Stimulated activated CD4-positive, alpha-beta T cell treated with anti-CD3 and anti-CD28 coated beads, Interleukin-4, amount 100 ng/mL, for 1 hour (primary cell): ENCODE measurements around the gene OTOG.

Source experiments
- DNase-seq: peaks from one replicate; pipeline ENCODE4 v3.0.0-alpha.2; 2020

The OTOG gene

DNA sequence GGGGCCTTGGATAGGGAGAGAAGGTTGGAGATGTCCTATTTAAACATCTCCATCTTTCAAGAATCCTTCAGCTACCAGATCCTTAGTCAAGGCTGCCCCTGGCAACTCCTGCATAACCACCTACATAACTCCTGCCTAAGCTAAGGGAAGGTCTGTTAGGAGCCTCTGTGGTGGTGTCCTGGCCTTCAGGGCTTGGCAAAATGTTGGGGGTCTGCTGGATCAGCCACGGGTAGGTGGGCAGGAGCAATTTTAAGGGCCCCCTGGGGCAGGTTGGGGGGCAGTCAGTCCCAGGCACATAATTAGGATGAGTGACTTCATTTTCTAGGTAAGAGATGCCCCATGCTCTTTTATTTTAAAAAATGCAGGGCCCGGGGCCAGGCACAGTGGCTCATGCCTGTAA, 28.7 kb upstream of the OTOG start:
- no peak for DNase-seq

DNA sequence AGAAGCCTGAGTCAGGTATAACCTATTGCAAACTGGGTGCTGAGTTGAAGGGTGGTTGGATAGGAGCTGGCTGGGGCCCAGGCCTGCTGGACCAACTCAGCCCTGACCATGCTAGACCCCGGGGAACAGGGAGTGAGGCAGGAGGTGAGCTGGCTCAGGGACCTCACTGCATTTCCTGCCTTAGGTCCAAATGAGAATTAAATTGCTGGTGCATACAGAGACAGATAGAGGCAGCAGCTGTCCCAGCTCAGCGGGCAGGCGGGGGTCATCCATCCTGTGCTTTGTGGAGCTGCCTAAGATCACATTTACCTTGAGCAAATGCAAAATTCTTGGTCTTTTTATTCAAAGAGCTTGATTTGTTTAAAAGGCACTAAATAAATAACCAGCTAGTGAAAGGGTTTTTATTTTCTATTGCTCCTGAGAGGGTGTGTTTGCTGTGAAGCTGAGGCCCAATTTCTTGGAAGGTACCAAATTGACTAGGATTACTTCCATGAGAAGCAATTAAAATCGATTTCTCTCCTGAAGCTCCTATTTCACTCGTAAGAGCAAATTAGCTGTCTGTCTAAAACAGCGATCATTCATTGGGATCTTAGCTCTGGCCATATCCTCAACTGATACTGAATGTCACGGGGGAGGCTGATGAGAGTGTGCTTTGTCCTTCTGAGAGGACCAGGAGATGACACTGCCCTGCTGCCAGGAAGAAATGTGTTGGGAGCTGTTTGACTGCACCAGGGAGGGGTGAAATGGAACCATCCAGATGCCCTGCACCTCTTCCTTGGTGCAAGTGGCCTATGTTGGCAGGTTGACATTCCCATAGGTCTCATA, 27.8 kb upstream of the OTOG start:
- no peak for DNase-seq

DNA sequence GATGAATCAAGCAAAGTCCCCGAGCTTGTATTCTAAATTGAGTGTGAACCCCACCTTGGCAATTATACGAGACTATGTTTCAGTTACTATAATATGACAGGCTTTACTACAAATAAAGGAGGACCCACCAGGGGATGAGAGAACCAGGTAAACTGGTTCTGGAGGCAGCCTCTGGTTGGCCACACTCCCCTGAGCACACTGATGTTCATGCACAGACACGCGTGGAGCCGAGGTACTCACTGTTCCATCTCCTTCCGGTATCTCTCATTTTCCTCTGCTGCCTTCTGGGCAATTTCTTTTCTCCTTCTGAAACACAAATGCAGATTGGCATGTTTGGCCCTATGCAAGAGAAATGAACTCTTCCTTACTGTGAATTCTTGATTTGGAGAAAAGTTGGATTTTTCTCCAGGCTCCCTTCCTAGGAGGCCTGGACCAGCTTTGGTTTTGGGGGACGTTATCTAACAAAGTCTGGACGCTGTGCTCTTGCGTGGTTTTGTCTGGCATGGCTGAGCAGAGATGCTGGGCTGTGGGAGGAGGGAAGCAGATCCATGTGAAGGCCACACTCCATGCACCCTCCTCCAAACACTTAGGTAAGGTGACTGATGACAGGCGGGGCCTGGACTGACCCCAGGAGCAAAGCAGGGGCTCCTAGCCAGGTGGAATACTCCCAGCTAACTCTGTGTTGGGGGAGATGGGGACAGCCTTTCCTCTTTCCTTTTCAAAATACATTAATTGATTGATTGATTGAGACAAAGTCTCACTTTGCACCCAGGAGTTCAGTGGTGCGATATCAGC, 25.8 kb upstream of the OTOG start:
- DNase-seq, result no peak

- no peak for DNase-seq
Observed at GRCh38 chr11:17522655-17523054, 24.4 kb upstream of the OTOG start.

GRCh38 chr11:17524221-17524620, 22.8 kb upstream of the OTOG start:
- DNase-seq, result no peak

DNA sequence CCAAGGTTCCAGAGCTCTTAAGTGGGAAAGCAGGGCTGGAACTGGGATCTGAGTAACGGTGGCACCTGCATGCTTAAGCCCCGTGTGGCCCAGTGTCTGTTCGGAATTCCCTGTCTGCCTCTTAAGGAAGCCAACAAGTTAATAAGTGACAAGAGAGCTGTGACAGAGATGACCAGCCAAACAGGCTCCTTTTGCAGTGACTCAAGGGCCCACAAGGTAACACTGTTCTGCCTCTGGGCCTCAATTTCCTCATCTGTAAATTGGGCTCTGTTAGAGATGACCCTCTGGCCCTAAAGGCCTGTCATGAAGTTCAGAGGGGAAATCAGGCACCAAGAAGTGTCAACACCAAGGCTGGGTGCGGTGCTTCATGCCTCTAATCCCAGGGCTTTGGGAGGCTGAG, 21.5 kb upstream of the OTOG start:
- no peak for DNase-seq

- DNase-seq, result no peak
Observed at GRCh38 chr11:17526326-17526725, 20.7 kb upstream of the OTOG start.

- DNase-seq, result no peak
Observed at GRCh38 chr11:17526931-17527627, 20.0 kb upstream of the OTOG start.

DNA sequence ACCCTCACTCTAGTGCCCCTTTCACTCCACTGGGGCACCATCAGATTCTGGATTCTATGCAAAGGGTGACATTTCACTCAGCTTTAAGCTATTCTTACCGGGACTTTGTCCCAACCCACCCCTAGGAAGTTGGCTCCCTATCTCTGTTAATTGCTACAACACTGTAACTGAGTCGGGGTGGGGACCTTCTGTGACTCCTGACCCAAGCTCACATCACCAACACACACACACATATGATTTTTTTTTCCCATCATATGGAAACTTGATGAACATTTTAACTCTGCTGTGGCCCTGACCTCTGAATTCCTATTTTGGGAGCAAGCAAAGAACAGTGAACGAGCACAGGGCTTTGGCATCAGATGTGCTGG, 19.4 kb upstream of the OTOG start:
- no peak for DNase-seq

DNA sequence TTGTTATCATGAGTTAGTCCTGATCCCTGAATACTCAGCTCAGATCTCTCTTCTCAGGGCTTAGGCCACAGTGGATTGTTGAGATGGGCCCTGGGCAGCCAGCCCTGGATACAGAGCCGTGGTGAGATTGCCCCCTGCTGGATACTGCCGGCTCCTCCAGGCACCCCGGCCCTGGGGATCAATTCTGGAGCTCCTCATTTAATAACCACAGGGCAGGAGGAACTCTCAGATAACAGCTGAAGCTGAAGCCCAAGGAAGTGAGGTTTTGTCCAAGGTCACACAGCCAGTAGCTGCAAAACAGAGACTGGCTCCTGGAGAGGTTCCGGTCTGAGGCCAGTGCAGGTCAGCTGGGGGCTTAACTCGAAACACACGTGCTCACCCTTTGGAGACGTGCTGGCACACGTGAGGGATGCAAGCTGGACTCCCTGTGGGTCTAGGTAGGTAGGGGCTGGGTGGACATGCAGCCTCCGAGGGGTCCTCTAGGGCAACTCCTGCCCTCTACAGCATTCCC, 18.8 kb upstream of the OTOG start:
- peak; percentile 50 for DNase-seq

- no peak for DNase-seq
Observed at GRCh38 chr11:17528906-17529843, 17.9 kb upstream of the OTOG start.

DNA sequence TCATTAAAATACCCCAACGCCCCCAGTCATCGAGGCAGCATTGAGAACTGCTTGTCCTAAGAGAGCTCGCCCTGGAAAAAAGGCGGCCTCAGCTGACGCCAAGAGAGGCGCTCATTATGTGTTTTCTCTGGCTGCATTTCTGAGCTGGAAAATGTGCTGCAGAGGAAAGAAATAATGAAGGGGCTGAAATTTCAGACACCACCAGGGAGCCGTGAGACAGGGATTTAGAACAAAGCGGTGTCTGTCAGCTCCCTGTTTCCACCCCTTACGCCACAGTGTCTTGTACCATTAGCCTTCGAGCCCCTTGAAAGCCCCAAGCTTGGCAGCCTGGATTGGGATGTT, 17.2 kb upstream of the OTOG start:
- DNase-seq, result no peak

- no peak for DNase-seq
Observed at GRCh38 chr11:17531071-17531600, 15.9 kb upstream of the OTOG start.

DNA sequence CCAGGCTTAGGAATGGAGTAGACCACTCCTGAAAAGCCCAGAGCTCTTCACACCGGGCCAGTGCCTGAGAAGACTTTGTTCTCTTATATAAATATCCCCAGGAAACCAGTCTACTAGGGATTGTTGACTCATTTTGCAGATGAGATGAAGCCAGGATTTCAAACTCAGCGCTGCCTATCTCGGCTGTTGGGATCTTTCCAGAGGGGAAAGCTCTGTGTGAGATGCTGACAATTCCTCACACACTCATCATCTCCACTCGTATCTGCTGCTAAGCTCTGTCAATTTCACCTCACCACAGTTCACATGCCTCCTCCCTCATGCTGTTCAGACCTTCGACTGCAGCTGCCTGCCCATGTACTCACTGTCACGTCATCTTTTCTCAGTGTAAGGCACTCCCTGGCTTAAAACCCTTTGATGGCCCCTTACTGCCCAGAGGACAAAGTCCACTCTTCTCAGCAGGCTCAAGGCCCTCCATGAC, 15.4 kb upstream of the OTOG start:
- no peak for DNase-seq

DNA sequence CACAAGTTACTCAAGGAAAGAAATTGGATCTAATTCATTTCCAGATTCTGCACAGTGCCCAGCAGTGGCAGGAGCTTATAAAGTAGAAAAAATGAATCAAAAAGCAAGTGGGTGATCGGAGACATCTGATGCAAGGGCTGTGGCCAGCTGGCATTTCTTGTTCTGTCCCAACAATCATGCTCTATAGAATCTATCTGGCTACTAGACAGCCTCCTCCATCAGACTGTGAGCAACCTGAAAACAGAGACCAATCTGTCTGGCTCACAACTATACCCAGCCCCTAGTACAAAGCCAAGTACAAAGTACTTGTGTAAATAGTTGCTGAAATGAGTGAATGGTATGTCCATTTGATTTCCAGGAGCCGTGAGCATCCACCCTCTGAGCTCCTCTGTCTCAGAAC, 14.3 kb upstream of the OTOG start:
- no peak for DNase-seq

DNA sequence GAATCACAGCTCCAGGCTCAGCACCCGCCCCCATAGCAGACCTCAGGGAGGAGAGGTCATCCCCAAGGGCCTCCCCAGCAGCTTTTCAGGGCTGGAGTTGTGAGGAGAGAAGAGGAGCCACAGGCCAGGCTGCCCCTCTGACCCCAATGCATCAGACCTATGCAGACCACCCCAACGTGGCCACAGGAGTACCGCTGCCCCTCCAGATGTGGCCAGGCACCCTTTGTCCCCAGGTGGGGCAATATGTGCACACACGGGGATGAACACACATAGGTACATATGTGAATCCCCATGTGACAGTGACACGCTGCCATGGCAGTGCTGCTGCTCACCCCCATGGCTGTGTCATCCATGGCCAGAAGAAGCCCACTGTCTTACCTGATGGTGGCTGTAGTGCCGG, 13.7 kb upstream of the OTOG start:
- no peak for DNase-seq

DNA sequence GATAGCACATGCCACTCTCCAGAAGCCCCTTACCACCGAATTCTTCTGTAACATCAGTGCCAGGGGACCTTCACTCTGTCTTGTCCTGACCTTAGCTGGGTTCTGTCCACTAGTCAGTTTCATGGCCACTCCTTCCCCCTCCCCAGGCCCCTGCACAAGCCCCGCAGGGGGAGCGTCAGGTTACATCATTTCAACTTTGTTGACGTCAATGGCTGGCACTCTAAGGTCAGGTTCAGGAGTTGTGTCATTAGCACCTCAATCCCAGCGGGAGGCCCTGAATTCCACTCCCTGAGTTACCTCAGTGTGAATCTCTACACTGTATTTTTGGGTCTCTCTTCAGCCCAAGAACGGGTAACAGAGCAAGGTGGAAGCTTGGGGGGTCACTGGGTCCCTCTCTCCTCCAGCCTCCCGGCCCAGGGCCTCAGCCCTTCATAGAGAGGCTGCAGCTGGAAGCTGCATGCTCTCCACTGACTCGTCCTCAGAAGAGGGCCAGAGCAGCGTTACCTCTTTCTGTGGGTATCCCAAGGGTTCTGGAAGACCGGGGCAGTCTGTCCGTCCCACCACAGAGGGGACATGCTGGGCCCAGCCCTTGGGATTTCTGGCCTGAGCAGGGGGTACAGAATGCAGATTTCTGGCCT, 13.2 kb upstream of the OTOG start:
- DNase-seq, result no peak

GRCh38 chr11:17535488-17535887, 11.6 kb upstream of the OTOG start:
- no peak for DNase-seq

- DNase-seq, result no peak
Observed at GRCh38 chr11:17537261-17537660, 9.8 kb upstream of the OTOG start.

GRCh38 chr11:17538054-17538453, 9.0 kb upstream of the OTOG start:
- DNase-seq, result no peak

DNA sequence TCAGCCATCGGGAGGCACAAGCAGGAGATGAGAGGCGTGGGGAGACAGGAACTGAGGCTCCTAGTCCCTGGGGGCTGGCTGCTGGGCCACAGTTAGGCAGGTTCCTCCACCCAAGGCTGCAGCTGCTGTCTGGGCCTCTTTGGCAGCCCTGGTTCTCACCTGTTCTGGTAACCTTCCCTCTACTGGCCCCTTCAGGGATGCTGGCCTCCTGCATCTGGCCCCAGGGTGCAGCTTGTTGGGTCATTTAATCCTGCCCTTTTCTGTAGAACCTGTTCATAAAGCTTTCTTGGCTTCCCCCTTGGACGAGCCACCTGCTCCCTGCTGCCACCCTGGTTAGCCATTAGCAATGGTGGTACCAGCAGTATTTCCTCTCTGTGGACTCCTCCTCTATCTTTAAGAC, 8.3 kb upstream of the OTOG start:
- no peak for DNase-seq

- no peak for DNase-seq
Observed at GRCh38 chr11:17540807-17541206, 6.3 kb upstream of the OTOG start.
